A549 (cell line): ENCODE measurements around the gene SCRT2.

Source experiments
- CTCF ChIP-seq: fragments of >200 bp; sonication (Bioruptor Twin); formaldehyde crosslinking; IDR thresholded peaks from 3 replicates; pipeline ENCODE4 v1.5.1; 2016
- POLR2A ChIP-seq: IDR thresholded peaks from 2 replicates; pipeline ENCODE4 v1.6.1; 2012; ENCODE audit warnings: mild to moderate bottlenecking, low read length
- RAD21 ChIP-seq, 2 experiments: fragments of >200 bp in 1 of 2; sonication (Bioruptor Twin) in 1 of 2; formaldehyde crosslinking in 1 of 2; IDR thresholded peaks in 1 of 2; conservative IDR thresholded peaks in 1 of 2; 2 replicates in 1 of 2; 3 replicates in 1 of 2; pipeline ENCODE4 v1.6.1; 2012 to 2018; ENCODE audit warnings: inconsistent platforms in 1 of 2

- TF ChIP-seq POLR2A (no peak), CTCF (no peak), RAD21 (conservative IDR thresholded peaks at IDR 0.05 in 1 of 2, IDR thresholded peaks at IDR 0.05 in 1 of 2) (no peak)
Observed at GRCh38 chr20:710780-711450, 35.3 kb upstream of the SCRT2 start.
